GM12874 (cell line): ENCODE data around the gene WNT5B.

ENCODE experiments used
- TF ChIP-seq, protein P1 (sequence below): IDR thresholded peaks from 2 replicates; pipeline ENCODE4 v1.5.1; 2011; ENCODE audit warnings: low read depth, mild to moderate bottlenecking, control low read depth, low read length, moderate library complexity; ENCODE audit not compliant: insufficient read depth

The WNT5B gene

DNA sequence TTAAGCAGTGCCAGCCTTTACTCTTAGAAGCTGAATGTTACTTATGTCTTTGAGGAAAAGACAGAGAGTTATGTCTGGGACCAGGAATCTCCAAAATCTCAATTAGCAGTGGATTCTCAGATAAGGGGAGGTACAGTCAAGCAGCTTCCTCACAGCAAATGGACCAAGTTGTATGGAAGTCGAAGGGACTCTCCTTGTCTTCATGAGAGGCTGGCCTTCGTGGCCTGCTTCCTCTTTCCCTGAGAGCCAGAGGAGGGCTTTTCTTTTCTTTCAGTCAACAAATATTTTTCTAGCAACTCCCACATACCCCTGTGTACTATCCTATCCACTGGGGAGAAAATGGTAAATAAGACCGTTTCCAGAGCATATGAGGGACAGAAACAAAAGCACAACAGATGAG lies 6.6 kb upstream of the WNT5B start:
- TF ChIP-seq, protein P1, sequence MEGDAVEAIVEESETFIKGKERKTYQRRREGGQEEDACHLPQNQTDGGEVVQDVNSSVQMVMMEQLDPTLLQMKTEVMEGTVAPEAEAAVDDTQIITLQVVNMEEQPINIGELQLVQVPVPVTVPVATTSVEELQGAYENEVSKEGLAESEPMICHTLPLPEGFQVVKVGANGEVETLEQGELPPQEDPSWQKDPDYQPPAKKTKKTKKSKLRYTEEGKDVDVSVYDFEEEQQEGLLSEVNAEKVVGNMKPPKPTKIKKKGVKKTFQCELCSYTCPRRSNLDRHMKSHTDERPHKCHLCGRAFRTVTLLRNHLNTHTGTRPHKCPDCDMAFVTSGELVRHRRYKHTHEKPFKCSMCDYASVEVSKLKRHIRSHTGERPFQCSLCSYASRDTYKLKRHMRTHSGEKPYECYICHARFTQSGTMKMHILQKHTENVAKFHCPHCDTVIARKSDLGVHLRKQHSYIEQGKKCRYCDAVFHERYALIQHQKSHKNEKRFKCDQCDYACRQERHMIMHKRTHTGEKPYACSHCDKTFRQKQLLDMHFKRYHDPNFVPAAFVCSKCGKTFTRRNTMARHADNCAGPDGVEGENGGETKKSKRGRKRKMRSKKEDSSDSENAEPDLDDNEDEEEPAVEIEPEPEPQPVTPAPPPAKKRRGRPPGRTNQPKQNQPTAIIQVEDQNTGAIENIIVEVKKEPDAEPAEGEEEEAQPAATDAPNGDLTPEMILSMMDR: no peak

DNA sequence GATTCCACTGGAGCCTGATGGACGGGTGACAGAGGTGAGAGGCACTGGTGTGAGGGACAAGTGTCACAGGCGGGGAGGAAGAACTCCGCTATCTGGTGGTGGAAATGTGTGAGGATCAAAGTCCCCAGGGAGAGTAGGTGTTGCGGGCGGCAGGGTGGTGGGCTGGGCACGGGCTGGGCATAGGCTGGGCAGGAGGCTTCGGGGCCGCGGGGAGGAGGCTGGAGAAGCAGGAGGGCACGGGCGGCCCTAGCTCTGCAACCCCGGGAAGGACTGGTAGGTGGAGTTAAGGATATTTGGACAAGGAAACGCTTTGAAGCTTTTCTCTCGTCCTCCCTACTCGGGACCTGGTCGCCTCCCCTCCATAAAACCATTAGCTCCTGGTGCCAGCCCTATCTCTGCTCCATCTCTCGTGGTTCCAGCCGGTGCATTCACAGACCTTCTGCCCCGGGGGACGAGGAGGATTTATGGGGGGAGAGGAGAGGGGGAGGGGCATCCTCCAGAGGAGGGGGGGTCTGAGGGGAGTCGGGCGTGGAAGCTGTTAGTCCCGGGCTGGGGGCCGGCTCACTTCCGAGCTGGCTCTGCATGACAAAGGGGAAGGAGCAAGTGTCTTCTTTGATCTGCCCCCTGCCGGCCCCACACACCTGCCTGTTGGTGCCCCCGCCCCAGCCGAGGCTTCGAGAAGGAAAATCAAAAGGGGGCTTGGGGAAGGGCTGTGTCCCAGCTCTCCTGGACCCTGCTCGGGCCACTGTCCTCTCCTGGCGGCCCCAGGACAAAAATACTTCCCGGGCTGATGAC lies 504 bp downstream of the WNT5B start:
- TF ChIP-seq, protein P1: peak; percentile 47; the same call in 1 of the 2 replicates

DNA sequence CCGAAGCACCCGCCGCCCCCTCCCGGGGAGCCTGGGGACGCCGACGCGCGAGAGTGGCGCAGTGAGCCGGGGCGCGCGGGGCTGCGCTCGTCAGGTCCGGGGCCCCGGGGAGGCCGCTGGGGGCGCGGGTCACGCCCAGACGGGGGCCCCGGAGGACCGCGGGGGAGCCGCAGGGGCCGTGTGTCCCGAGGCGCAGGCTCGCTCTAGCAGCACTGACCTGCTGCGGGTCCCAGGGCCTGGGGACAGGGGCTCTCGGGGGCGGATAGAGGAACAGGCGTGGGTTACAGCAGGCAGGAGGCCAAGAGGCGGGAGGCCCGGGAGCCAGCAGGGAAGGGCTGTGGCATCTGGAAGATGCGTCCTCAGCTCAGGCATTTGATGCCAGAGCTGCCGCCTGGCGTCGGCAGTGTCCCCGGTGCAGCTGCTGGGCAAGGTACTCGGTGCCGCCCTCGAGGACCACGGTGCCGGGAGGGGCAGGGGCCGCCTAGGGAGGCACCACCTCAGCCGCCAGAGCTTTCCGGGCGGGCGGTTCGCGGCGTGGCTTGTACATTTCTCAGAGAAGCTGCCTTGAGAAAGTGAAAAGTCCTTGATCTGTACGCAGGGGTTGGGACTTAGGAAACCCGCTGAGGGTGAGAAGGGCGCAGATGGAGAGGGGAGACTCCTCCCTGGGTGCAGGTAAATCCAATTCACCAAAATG lies 1.2 kb downstream of the WNT5B start:
- TF ChIP-seq, protein P1: no peak

DNA sequence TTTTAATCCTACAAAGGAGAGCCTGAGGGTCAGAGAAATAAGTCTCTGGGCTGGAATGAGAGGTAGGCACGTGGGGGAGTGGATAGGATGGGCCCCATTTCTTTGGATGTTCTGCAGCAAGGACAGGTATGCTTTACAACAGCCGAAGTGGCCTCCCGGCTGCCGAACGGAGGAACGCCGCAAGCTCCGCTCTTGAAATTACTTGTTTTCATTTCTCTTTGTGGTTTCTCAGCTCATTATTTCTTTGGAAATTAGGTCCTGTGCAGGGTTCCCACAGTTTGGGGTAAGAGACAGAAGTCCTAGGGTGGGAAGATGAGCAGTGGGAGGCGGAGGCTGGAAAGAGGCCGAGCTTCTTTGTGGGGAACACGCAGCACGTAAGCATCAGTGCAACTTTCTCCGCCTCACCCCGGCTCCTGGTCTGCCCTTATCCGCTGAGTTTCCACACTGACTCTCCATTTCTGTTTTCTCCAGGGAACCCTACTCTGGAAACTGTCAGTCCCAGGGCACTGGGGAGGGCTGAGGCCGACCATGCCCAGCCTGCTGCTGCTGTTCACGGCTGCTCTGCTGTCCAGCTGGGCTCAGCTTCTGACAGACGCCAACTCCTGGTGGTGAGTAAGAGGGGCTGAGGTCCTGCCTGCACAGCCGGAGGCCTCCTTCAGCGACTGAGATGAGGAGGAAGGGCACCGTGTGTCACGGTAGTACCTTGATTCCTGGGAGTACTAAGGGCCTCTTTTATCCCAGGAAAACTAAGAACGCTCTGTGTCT lies 2.0 kb downstream of the WNT5B start:
- TF ChIP-seq, protein P1: no peak

DNA sequence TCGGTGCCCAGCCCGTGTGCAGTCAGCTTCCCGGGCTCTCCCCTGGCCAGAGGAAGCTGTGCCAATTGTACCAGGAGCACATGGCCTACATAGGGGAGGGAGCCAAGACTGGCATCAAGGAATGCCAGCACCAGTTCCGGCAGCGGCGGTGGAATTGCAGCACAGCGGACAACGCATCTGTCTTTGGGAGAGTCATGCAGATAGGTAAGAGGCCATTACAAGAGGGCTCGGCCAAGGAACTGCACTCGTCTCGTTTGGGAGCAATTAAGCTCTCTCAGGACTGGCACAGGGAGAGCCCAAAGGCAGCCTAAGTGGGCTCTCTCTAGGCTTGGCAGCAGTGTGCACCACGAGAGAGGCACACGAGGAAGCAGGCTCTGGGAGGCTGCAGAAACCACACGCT lies 3.7 kb downstream of the WNT5B start:
- TF ChIP-seq, protein P1: no peak

DNA sequence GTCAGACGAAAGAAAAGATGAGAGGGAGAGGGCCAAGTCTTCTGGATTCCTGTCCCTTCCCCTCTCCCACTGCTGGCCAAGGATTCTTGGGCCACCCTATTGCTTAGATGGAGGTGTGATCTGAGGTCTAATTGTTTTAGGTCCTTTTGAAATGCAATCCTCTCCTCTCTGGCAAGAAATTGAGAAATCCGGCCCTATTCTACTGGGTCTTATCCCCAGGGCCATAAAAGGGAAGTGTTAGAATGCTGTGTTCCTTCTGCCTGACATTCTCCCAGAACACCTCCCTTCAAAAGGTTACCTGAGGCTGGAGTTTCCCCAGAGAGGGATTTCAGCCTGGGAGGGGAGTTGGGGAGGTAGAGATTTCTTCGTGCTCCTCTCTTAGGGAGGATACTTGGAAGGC lies 4.4 kb downstream of the WNT5B start:
- TF ChIP-seq, protein P1: no peak

DNA sequence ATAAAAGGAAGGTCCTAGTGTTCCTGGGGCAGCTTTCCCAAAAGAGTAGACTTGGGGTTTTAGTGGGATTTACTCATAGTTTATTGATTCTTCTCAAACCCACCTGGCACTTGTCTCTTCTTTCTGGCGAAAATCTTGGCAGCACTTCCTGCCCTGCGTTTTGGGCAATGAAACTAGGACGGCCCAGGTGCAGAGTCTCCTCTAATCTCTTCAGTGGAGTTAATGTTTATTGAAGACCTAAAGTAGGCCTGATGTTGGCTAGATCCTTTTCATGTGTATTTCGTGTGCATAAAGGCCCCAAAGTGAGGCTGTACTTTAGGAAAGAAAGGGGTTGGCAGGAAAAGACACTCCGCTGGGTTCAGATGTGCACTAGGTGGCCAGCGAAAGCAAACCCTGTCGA lies 5.1 kb downstream of the WNT5B start:
- TF ChIP-seq, protein P1: no peak
